Stimulated activated CD4-positive, alpha-beta T cell treated with anti-CD3 and anti-CD28 coated beads, Interleukin-12 subunit alpha, Interleukin-12 subunit beta, amount 100 ng/mL, for 48 hours (primary cell): ENCODE data around the gene BPIFB3.
A peak's percentile ranks its signal among the peaks of the same experiment; 100 is the strongest.

ENCODE experiments used
- DNase-seq, 3 donors: peaks; one replicate each; pipeline ENCODE4 v3.0.0-alpha.2; 2020; ENCODE audit warnings: low read depth in 2 of 3, low spot score in 1 of 3

BPIFB3 gene

GRCh38 chr20:33053291-33054106 is at the start of gene BPIFB3:
Gene BPIFB3 (plus strand): TSS chr20:33053903. CDS start chr20:33055436, 1,533 bp downstream.
- no peak for DNase-seq

GRCh38 chr20:33004141-33004751 is 49.5 kb upstream of the BPIFB3 start, which contains the start of gene SUN5:
Gene SUN5 (minus strand): TSS chr20:33004433. CDS start chr20:33004340, 93 bp downstream.
- DNase-seq = no peak

- peak in 1 of 3 donors; percentile 51 for DNase-seq
Observed at GRCh38 chr20:33005132-33005566, 48.6 kb upstream of the BPIFB3 start.

- no peak for DNase-seq
Observed at GRCh38 chr20:33005908-33006775, 47.6 kb upstream of the BPIFB3 start.

GRCh38 chr20:33006776-33007375 is 46.8 kb upstream of the BPIFB3 start:
- no peak for DNase-seq

GRCh38 chr20:33007376-33008335 is 46.0 kb upstream of the BPIFB3 start, which contains the start of gene BPIFB2:
Gene BPIFB2 (plus strand): TSS chr20:33007704. CDS start chr20:33008575, 871 bp downstream.
- DNase-seq = no peak

- no peak for DNase-seq
Observed at GRCh38 chr20:33008336-33009213, 45.1 kb upstream of the BPIFB3 start.

- no peak for DNase-seq
Observed at GRCh38 chr20:33009214-33010132, 44.2 kb upstream of the BPIFB3 start.

- DNase-seq = no peak
Observed at GRCh38 chr20:33010133-33010504, 43.6 kb upstream of the BPIFB3 start.

- no peak for DNase-seq
Observed at GRCh38 chr20:33010674-33011449, 42.8 kb upstream of the BPIFB3 start.

- no peak for DNase-seq
Observed at GRCh38 chr20:33012327-33013189, 41.1 kb upstream of the BPIFB3 start.

GRCh38 chr20:33013701-33014326 is 39.9 kb upstream of the BPIFB3 start:
- DNase-seq = no peak

- no peak for DNase-seq
Observed at GRCh38 chr20:33014336-33015113, 39.2 kb upstream of the BPIFB3 start.

GRCh38 chr20:33015114-33015484 is 38.6 kb upstream of the BPIFB3 start:
- no peak for DNase-seq
